ENCODE results near the gene CORO2B.

DNA sequence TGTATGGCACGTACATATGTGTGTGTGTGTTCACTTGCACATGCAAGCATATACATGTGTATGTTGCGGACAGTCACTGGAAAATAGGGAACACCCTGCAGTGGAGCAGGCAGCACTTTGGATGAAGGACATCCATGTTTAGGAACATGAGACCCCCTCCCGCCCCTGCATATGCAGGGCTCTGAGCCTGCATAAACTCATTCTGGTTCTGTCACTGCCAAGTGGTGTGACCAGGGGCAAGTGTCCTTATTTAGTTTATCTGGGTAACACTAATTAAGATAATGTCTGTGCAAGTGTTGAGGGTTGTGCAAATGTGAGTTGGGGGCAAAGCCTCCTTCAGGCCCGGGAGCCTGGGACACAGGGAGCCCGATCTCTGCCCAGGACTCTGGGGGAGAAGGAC is 105.7 kb downstream of the CORO2B start:
- no peak for TF ChIP-seq CSDC2 (CRISPR knock-in tag; IDR thresholded peaks at IDR 0.05)
- TF ChIP-seq PATZ1 (CRISPR knock-in tag; IDR thresholded peaks at IDR 0.05; ENCODE audit: borderline replicate concordance): no peak
- no peak for TF ChIP-seq BACH2 (CRISPR knock-in tag; IDR thresholded peaks at IDR 0.05; ENCODE audit: borderline replicate concordance)
- no peak for TF ChIP-seq ZNF8 (CRISPR knock-in tag; IDR thresholded peaks at IDR 0.05)
- no peak for TF ChIP-seq ZNF70 (CRISPR knock-in tag; IDR thresholded peaks at IDR 0.05)
- TF ChIP-seq POU6F1 (CRISPR knock-in tag; IDR thresholded peaks at IDR 0.05; ENCODE audit: borderline replicate concordance, low read depth): no peak
- TF ChIP-seq ARNTL (CRISPR knock-in tag; IDR thresholded peaks at IDR 0.05; ENCODE audit: borderline replicate concordance, low read depth): no peak
- TF ChIP-seq TSHZ2 (CRISPR knock-in tag; IDR thresholded peaks at IDR 0.05): no peak
- no peak for TF ChIP-seq ZC3H10 (CRISPR knock-in tag; IDR thresholded peaks at IDR 0.05)
- no peak for TF ChIP-seq ESRRG (CRISPR knock-in tag; IDR thresholded peaks at IDR 0.05)
- no peak for TF ChIP-seq ZNF565 (CRISPR knock-in tag; conservative IDR thresholded peaks at IDR 0.05; ENCODE audit: low read depth)
- TF ChIP-seq SNAI2 (CRISPR knock-in tag; IDR thresholded peaks at IDR 0.05): no peak
- TF ChIP-seq TOX (CRISPR knock-in tag; IDR thresholded peaks at IDR 0.05; ENCODE audit: borderline replicate concordance): no peak

Measured in SK-N-SH treated with all-trans-retinoic acid at 6 μM for 48 hours (cell line).